GM10248 (cell line): ENCODE results near the gene ATP6V0A4.

ENCODE experiments used
- CTCF ChIA-PET: fragments of 300-600 bp; sonication (Branson Sonifier 250); formaldehyde crosslinking; extraction: SDS; loops from one replicate; lab custom pipeline; 2021; ENCODE audit warnings: antibody characterized with exemption; lab: Yijun Ruan, JAX
- POLR2A ChIA-PET: fragments of 350-650 bp; sonication (Branson Sonifier 250); formaldehyde crosslinking; extraction: SDS; loops from one replicate; lab custom pipeline; 2020; ENCODE audit warnings: antibody characterized with exemption; lab: Yijun Ruan, JAX
- DNase-seq: peaks from one replicate; pipeline ENCODE4 v3.0.0; 2012; ENCODE audit errors: extremely low spot score
- TF ChIP-seq, protein P1 (sequence below): IDR thresholded peaks from 2 replicates; pipeline ENCODE4 v1.5.1; 2012; ENCODE audit warnings: mild to moderate bottlenecking, low read depth; ENCODE audit errors: extremely low read depth, missing control alignments, control extremely low read depth

The ATP6V0A4 gene

DNA sequence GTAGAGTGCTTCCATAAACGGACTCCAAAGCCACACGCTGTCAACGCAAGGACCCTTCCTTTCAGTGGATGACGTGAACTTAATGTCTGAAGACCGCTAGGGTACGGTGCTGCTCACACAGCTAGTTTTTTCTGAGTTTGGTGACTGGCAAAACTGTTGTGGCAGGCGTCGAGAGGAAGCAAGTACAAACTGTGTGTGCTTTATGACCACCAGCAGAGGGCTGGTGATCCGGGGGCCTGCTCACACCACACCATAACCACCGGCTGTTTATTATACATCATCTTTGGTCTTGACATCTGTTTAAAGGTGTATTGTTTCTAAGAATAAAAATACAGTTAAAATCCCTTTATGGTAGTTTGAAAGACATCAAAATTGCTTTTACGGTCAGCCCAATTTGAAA lies 37.1 kb upstream of the ATP6V0A4 start:
- CTCF ChIA-PET: no interaction called here

DNA sequence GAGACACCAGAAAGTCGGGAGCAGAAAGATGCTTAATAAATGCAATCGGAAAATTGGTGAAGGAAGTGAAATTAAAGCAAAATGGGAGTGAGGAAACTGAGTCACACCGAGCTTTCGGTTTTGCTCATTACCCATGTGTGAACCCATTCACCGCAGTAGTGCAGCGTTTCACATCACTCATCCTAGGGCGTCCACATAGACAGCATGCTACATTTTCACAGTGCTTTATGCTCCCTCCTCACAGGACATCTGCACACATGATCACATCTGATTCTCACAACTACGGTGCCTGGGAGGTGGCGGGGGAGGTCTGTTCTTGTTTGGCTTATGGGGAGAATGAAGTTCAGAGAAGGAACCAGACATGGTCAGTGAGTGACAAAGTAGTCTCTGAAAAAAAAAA lies 36.6 kb upstream of the ATP6V0A4 start:
- TF ChIP-seq, protein P1, sequence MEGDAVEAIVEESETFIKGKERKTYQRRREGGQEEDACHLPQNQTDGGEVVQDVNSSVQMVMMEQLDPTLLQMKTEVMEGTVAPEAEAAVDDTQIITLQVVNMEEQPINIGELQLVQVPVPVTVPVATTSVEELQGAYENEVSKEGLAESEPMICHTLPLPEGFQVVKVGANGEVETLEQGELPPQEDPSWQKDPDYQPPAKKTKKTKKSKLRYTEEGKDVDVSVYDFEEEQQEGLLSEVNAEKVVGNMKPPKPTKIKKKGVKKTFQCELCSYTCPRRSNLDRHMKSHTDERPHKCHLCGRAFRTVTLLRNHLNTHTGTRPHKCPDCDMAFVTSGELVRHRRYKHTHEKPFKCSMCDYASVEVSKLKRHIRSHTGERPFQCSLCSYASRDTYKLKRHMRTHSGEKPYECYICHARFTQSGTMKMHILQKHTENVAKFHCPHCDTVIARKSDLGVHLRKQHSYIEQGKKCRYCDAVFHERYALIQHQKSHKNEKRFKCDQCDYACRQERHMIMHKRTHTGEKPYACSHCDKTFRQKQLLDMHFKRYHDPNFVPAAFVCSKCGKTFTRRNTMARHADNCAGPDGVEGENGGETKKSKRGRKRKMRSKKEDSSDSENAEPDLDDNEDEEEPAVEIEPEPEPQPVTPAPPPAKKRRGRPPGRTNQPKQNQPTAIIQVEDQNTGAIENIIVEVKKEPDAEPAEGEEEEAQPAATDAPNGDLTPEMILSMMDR: no peak
- no peak for DNase-seq
- POLR2A ChIA-PET: no interaction called here

More for the DNA sequence above, 37.1 kb upstream of the ATP6V0A4 start:
- POLR2A ChIA-PET: no interaction called here
- TF ChIP-seq, protein P1: no peak
- DNase-seq: no peak

DNA sequence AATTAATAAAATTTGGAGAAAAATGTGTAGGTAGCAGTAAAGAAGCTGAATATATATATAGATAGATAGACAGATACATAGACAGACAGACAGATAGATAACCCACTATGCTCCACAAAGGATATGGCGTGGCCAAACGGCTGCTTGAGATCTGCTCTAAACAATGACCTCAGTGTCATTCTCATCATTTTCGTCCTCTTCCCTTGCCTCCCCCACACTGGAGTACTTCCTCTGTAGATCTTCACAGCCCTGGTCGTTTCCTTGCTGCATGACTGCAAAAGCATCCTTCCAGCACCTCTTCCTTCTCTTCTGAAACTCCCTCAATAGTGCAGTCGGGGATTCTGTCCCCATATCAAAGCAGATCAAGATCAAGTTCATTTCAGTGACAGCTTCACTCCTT lies 35.6 kb upstream of the ATP6V0A4 start:
- no peak for DNase-seq

More for the DNA sequence above, 36.6 kb upstream of the ATP6V0A4 start:
- CTCF ChIA-PET: no interaction called here

DNA sequence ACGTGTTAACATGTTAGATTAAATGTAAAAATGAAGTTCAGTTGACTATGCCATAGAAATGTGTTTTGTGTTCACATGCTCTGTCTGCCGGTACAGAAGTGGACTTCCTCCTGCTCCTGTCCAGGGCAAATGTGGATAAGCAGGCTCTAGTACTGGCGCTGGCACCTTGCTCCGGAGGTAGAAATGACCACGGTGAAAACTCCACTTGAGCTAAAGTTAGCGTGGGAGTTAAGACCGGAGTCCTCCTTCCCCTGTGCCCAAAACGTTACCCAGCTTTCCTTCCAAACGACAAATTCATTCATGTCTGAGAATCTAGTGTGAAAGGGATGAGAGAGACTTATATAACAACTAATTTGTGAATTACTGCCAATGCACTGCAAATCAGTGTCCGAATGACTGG lies 35.0 kb upstream of the ATP6V0A4 start:
- DNase-seq: no peak
- ChIA-PET POLR2A (no interaction called here), CTCF (no interaction called here)
- TF ChIP-seq, protein P1: no peak

More for the DNA sequence above, 35.6 kb upstream of the ATP6V0A4 start:
- CTCF ChIA-PET: no interaction called here
- TF ChIP-seq, protein P1: no peak
- POLR2A ChIA-PET: no interaction called here

DNA sequence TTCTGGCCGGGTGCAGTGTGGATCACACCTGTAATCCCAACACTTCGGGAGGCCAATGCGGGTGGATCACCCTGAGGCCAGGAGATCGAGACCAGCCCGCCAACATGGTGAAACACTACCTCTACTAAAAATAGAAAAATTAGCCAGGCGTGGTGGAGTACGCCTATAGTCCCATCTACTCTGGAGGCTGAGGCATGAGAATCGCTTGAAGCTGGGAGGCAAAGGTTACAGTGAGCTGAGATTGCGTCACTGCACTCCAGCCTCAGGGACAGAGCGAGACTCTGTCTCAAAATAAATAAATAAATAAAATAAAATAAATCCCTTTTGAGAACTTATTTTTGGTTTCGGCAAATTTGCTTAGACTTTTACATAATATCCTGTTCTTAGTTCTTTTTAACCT lies 31.3 kb upstream of the ATP6V0A4 start:
- CTCF ChIA-PET: interaction anchor here (1.7 kb wide), 1 partner anchor 14 kb away, joined by 4 read pairs; no protein-coding TSS in a partner anchor
- no peak for DNase-seq
- TF ChIP-seq, protein P1: no peak
- POLR2A ChIA-PET: no interaction called here

DNA sequence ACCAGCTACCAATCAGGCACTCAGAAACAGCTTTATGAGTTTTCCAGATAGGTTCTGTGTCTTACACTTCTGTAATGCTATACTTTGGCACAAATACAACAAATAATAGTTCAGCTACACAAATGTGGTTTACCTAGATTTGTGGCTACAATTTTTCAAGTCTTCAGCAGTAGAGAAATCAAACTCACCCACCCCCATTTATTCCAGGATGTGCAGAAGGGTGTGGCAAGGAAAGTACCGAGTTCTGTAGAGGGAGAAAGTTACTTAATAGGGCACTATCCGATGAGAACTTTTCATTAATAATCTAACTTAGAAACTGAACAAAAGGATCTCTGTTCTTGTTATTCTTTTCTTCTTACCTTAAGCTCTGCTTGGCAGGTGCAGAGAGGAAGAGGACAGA lies 30.3 kb upstream of the ATP6V0A4 start:
- CTCF ChIA-PET: interaction anchor here (0.6 to 1.7 kb wide), 2 partner anchors 13 to 58 kb away, joined by 3 to 4 read pairs; no protein-coding TSS in a partner anchor

More for the DNA sequence above, 30.3 kb upstream of the ATP6V0A4 start:
- POLR2A ChIA-PET: no interaction called here
- TF ChIP-seq, protein P1: no peak
- DNase-seq: no peak
